ENCODE data around the gene MRGPRF.

GRCh38 chr11:69010361-69010891 lies 2.6 kb downstream of the MRGPRF start:
- no peak for TF ChIP-seq CTCF (IDR thresholded peaks at IDR 0.05)
- no peak for TF ChIP-seq JUNB (IDR thresholded peaks at IDR 0.05)
- TF ChIP-seq CHD4 (IDR thresholded peaks at IDR 0.05; ENCODE audit: borderline replicate concordance) = no peak
- TF ChIP-seq POLR2A (IDR thresholded peaks at IDR 0.05; ENCODE audit: low read length) = no peak
- TF ChIP-seq ZNF302 (CRISPR knock-in tag; IDR thresholded peaks at IDR 0.05) = no peak
- no peak for TF ChIP-seq NR3C1 (IDR thresholded peaks at IDR 0.05)
- no peak for TF ChIP-seq SREBF2 (IDR thresholded peaks at IDR 0.05)
- no peak for TF ChIP-seq CHD2 (IDR thresholded peaks at IDR 0.05; ENCODE audit: low read length, partially characterized antibody)
- TF ChIP-seq HDAC2 (IDR thresholded peaks at IDR 0.05) = no peak
- no peak for TF ChIP-seq REST (IDR thresholded peaks at IDR 0.05)
- TF ChIP-seq MAFK (IDR thresholded peaks at IDR 0.05; ENCODE audit: partially characterized antibody) = no peak
